ENCODE data around the gene GLIPR1L2.

Gene GLIPR1L2

GRCh38 chr12:75419841-75420240, 29.0 kb downstream of the GLIPR1L2 start:
- no peak overlapping the region for H3K4me3 ChIP-seq (ENCODE audit: control insufficient read depth, low read depth, low read length)
- DNase-seq (ENCODE audit: low read depth), result peak; percentile 3
- TF ChIP-seq CTCF (conservative IDR thresholded peaks at IDR 0.05; ENCODE audit: control insufficient read depth, insufficient read depth, low read depth, low read length), result no peak

- H3K4me3 ChIP-seq (ENCODE audit: control insufficient read depth, low read depth, low read length), result no peak overlapping the region
- DNase-seq (ENCODE audit: low read depth), result no peak
- TF ChIP-seq CTCF (conservative IDR thresholded peaks at IDR 0.05; ENCODE audit: control insufficient read depth, insufficient read depth, low read depth, low read length), result no peak
Measured at GRCh38 chr12:75427491-75427890, 36.6 kb downstream of the GLIPR1L2 start.

- H3K4me3 ChIP-seq (ENCODE audit: control insufficient read depth, low read depth, low read length), result no peak overlapping the region
- DNase-seq (ENCODE audit: low read depth), result no peak
- no peak for TF ChIP-seq CTCF (conservative IDR thresholded peaks at IDR 0.05; ENCODE audit: control insufficient read depth, insufficient read depth, low read depth, low read length)
Measured at GRCh38 chr12:75428767-75429166, 37.9 kb downstream of the GLIPR1L2 start.

GRCh38 chr12:75432924-75433323, 42.0 kb downstream of the GLIPR1L2 start:
- TF ChIP-seq CTCF (conservative IDR thresholded peaks at IDR 0.05; ENCODE audit: control insufficient read depth, insufficient read depth, low read depth, low read length), result no peak
- H3K4me3 ChIP-seq (ENCODE audit: control insufficient read depth, low read depth, low read length), result no peak overlapping the region
- DNase-seq (ENCODE audit: low read depth), result peak; percentile 9

- H3K4me3 ChIP-seq (ENCODE audit: control insufficient read depth, low read depth, low read length), result no peak overlapping the region
- peak; percentile 54 for DNase-seq (ENCODE audit: low read depth)
- peak; percentile 51 for TF ChIP-seq CTCF (conservative IDR thresholded peaks at IDR 0.05; ENCODE audit: control insufficient read depth, insufficient read depth, low read depth, low read length)
Measured at GRCh38 chr12:75437564-75437963, 46.7 kb downstream of the GLIPR1L2 start.

GRCh38 chr12:75438059-75438754, 47.3 kb downstream of the GLIPR1L2 start:
- no peak for TF ChIP-seq CTCF (conservative IDR thresholded peaks at IDR 0.05; ENCODE audit: control insufficient read depth, insufficient read depth, low read depth, low read length)
- H3K4me3 ChIP-seq (ENCODE audit: control insufficient read depth, low read depth, low read length), result no peak overlapping the region
- DNase-seq (ENCODE audit: low read depth), result no peak
